Measurements from ENCODE around the gene AKNA.

Gene AKNA

GRCh38 chr9:114387680-114388356, at the start of gene AKNA:
AKNA (minus strand) TSS chr9:114387982; CDS start chr9:114381333, 6,649 bp downstream.
- DNase-seq = peak; percentile 83

GRCh38 chr9:114437401-114437893, 49.7 kb upstream of the AKNA start:
- DNase-seq = no peak

- DNase-seq = peak; percentile 20
These were observed 47.1 kb upstream of the AKNA start for GRCh38 chr9:114434878-114435311.

GRCh38 chr9:114433720-114434255, 46.0 kb upstream of the AKNA start:
- peak; percentile 5 for DNase-seq

GRCh38 chr9:114433086-114433485, 45.3 kb upstream of the AKNA start:
- DNase-seq = no peak

GRCh38 chr9:114432323-114433067, 44.7 kb upstream of the AKNA start:
- no peak for DNase-seq

- no peak for DNase-seq
These were observed 44.0 kb upstream of the AKNA start for GRCh38 chr9:114431770-114432169.

- DNase-seq = no peak
These were observed 43.2 kb upstream of the AKNA start for GRCh38 chr9:114431003-114431402.

- no peak for DNase-seq
These were observed 42.7 kb upstream of the AKNA start for GRCh38 chr9:114430457-114430856.

- DNase-seq = no peak
These were observed 41.7 kb upstream of the AKNA start for GRCh38 chr9:114429488-114429887.

GRCh38 chr9:114428466-114428865, 40.7 kb upstream of the AKNA start:
- no peak for DNase-seq

- DNase-seq = no peak
These were observed 39.9 kb upstream of the AKNA start for GRCh38 chr9:114427644-114428043.

GRCh38 chr9:114426046-114426948, 38.5 kb upstream of the AKNA start:
- DNase-seq = no peak

- DNase-seq = no peak
These were observed 37.3 kb upstream of the AKNA start for GRCh38 chr9:114425126-114425525.

- DNase-seq = no peak
These were observed 36.3 kb upstream of the AKNA start for GRCh38 chr9:114424126-114424525.

- DNase-seq = no peak
These were observed 35.4 kb upstream of the AKNA start for GRCh38 chr9:114423181-114423580.

GRCh38 chr9:114421147-114421546, 33.4 kb upstream of the AKNA start:
- DNase-seq = no peak

GRCh38 chr9:114419796-114420195, 32.0 kb upstream of the AKNA start:
- DNase-seq = no peak

- DNase-seq = no peak
These were observed 30.3 kb upstream of the AKNA start for GRCh38 chr9:114418053-114418452.

GRCh38 chr9:114417511-114417910, 29.7 kb upstream of the AKNA start:
- DNase-seq = no peak

- no peak for DNase-seq
These were observed 29.1 kb upstream of the AKNA start for GRCh38 chr9:114416906-114417305.

GRCh38 chr9:114416290-114416689, 28.5 kb upstream of the AKNA start:
- DNase-seq = no peak

GRCh38 chr9:114414346-114414745, 26.6 kb upstream of the AKNA start:
- DNase-seq = no peak
